Brain microvascular endothelial cell (primary cell): ENCODE data around the gene DNHD1.

Source experiments
- DNase-seq: peaks from one replicate; pipeline ENCODE4 v3.0.0-alpha.2; 2020
- H3K27ac ChIP-seq: fragments of 250-450 bp; sonication (Bioruptor Pico); 2 replicates; pipeline ENCODE4 v1.5.1; 2020; ENCODE audit warnings: mild to moderate bottlenecking, moderate library complexity
- H3K27me3 ChIP-seq: fragments of 250-450 bp; sonication (Bioruptor Pico); replicated peaks from 2 replicates; pipeline ENCODE4 v1.5.1; 2020; ENCODE audit warnings: mild to moderate bottlenecking
- H3K36me3 ChIP-seq: fragments of 250-450 bp; sonication (Bioruptor Pico); replicated peaks from 2 replicates; pipeline ENCODE4 v1.5.1; 2020; ENCODE audit warnings: mild to moderate bottlenecking
- H3K4me3 ChIP-seq: 2 replicates; pipeline ENCODE4 v1.5.1; 2011; ENCODE audit warnings: low read depth, mild to moderate bottlenecking, control low read depth, low read length, moderate library complexity
- in situ Hi-C: cut with HindIII; loops from 2 replicates; pipeline ENCODE4 v1.10.0; 2017; ENCODE audit warnings: low sequenced_read_pairs, low pct_ligation_motif_present
- TF ChIP-seq, protein P1 (sequence below): IDR thresholded peaks from 2 replicates; pipeline ENCODE4 v1.5.1; 2011; ENCODE audit warnings: low read depth, mild to moderate bottlenecking, moderate library complexity, low read length, control low read depth, inconsistent platforms; ENCODE audit errors: missing control alignments

Gene DNHD1

DNA sequence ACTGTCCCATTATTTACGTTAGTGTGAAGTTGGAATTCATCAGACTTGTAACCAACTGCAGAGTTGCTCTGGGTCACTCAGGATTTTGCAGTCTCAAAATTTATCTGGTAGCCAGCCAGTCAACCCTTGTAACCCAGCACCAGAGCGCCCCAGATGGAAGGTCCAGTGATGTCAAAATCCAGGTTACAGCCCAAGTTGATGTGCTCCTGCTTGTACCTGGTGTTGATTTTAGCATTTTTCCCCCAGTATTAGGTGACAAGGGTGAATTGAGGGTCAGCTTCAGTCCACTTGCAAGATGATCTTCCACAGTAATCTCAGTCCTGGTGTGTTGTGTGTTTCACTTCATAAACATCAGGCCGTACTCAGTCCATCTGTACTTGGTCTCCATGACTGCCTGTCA lies 8.3 kb upstream of the DNHD1 start:
- TF ChIP-seq, protein P1, sequence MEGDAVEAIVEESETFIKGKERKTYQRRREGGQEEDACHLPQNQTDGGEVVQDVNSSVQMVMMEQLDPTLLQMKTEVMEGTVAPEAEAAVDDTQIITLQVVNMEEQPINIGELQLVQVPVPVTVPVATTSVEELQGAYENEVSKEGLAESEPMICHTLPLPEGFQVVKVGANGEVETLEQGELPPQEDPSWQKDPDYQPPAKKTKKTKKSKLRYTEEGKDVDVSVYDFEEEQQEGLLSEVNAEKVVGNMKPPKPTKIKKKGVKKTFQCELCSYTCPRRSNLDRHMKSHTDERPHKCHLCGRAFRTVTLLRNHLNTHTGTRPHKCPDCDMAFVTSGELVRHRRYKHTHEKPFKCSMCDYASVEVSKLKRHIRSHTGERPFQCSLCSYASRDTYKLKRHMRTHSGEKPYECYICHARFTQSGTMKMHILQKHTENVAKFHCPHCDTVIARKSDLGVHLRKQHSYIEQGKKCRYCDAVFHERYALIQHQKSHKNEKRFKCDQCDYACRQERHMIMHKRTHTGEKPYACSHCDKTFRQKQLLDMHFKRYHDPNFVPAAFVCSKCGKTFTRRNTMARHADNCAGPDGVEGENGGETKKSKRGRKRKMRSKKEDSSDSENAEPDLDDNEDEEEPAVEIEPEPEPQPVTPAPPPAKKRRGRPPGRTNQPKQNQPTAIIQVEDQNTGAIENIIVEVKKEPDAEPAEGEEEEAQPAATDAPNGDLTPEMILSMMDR: no peak
- Histone ChIP-seq H3K27me3 (no peaks in the 10 kb centered on the region), H3K36me3 (peaks cover 24% of the 10 kb centered on the region), H3K27ac (no peak overlapping the region), H3K4me3 (no peak overlapping the region)
- no peak for DNase-seq
- in situ Hi-C loops: no loop called here

DNA sequence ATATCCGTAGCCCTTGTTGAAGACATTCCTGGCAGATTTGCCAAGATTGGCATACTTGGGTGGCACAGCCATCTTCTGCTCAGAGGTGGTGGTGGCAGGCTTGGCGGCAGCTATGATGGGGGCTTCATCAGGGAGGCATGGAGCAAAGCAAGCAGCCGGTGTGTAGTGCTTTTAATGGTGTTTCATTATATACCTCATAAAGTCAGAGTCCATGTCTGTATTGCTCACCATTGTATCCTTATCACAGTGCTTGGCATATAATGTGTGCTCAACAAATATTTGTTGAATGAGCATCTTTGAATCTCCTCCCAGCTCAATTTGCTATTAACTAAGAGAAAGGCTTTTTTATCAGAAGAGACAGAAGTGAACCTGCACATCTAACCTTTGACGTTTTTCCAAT lies 7.8 kb upstream of the DNHD1 start:
- in situ Hi-C loops: no loop called here
- Histone ChIP-seq H3K27ac (no peak overlapping the region), H3K4me3 (no peak overlapping the region), H3K27me3 (no peaks in the 10 kb centered on the region), H3K36me3 (peaks cover 24% of the 10 kb centered on the region)
- no peak for DNase-seq
- TF ChIP-seq, protein P1: no peak

DNA sequence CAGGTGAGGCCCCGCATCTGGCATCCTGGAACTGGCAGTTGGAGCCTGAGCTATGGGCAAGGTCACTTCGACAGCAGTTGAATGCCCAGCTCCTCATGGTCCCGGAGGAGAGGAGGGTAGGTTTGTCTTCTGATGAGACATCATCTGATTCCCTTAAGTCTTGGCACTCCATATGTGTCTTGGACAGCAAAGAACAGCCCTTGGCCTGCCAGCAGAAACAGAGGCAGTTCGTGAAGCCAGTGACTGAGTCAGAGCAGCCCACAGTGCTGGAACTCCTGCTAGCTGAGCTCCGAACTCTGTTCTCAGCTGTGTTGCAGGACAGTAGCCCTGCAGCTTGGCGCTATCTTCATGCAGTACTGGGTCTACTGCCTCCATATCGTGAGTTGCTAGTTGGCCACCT lies 1.0 kb downstream of the DNHD1 start:
- DNase-seq: no peak
- Histone ChIP-seq H3K36me3 (peaks cover 5% of the 10 kb centered on the region), H3K27ac (no peak overlapping the region), H3K27me3 (no peaks in the 10 kb centered on the region), H3K4me3 (no peak overlapping the region)
- TF ChIP-seq, protein P1: no peak
- in situ Hi-C loops: no loop called here

DNA sequence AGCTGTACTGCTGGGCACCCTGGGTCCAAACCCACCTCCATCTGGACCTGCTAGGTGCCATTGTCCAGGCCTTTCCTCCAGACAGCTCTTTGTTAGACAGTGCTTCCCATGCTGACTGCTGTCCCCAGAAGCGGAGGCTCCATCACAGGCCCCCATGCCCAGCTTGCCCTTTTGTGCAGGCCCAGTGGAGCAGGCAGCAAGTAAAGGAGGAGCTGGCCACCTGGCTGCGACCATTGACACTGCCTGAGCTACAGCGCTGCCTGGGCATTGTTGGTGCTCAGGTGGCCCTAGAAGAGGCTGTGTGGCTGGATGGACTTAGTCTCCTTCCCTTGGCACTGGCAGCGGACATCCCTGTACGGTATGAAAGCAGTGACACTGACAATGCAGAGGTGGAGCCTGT lies 1.5 kb downstream of the DNHD1 start:
- Histone ChIP-seq H3K27me3 (no peaks in the 10 kb centered on the region), H3K4me3 (no peak overlapping the region), H3K36me3 (peaks cover 3% of the 10 kb centered on the region), H3K27ac (no peak overlapping the region)
- TF ChIP-seq, protein P1: no peak
- in situ Hi-C loops: no loop called here
- no peak for DNase-seq

DNA sequence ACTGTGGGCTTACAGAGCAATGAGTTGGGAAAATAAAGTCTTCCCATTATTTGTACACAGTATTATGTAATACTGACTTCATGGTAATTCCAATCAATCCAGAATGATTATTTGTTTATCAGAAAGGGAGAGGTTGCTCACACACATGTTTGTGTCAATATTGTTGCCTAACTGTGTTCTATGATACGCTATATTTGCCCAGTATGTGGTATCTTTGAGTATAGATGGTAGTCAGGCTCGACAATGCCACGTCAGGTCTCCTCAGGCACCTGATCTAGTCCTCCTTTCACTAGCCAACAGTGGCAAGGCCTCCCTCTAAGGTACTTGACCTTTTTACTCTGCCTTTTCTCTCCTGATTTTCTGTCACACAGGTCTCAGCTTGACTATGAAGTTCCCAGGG lies 5.3 kb downstream of the DNHD1 start:
- in situ Hi-C loops: no loop called here
- TF ChIP-seq, protein P1: no peak
- Histone ChIP-seq H3K36me3 (peaks cover 2% of the 10 kb centered on the region), H3K27me3 (no peaks in the 10 kb centered on the region), H3K27ac (no peak overlapping the region), H3K4me3 (no peak overlapping the region)
- no peak for DNase-seq

DNA sequence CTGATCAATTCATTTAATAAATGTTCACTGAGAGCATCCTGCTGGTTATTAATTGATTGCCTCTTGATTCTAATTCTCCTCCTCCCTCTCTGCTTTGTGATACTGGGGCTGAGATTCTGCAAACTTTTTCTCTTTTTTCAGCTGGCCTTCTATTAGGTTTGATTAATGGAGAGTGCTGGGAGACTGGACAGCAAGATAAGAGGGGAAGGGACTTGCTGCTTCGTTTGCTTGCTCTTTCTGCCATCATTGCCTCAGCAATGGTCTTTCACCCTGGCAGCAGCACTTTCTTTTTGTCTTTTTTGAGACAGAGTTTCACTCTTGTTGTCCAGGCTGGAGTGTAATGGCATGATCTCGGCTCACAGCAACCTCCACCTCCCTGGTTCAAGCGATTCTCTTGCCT lies 7.1 kb downstream of the DNHD1 start:
- Histone ChIP-seq H3K27me3 (no peaks in the 10 kb centered on the region), H3K36me3 (peaks cover 2% of the 10 kb centered on the region), H3K4me3 (no peak overlapping the region), H3K27ac (no peak overlapping the region)
- in situ Hi-C loops: no loop called here
- DNase-seq: no peak
- TF ChIP-seq, protein P1: no peak
